ENCODE data around the gene SDK2. TPM values are rescaled to one million over a fixed set of nuclear protein-coding genes. Genes with fewer than 3 reads are reported as not detected.
A peak's percentile ranks its signal among the peaks of the same experiment; 100 is the strongest.

Gene SDK2
- total and polyA plus RNA-seq, 2 donors = 0.66 to 0.87 TPM

DNA sequence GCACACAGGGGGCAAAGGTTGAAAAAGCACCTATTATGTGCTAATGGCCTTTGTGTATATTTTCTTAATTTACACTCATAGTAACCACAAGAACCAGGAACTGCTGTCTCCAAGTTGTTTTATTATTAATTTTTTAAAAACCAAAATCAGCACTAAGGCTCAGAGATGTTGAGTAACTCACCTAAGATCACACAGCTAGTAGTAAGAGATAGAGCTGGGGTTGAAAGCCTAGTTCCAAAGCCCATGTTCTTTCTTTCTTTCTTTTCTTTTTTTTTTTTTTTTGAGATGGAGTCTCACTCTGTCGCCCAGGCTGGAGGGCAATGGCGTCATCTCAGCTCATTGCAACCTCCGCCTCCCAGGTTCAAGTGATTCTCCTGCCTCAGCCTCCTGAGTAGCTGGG lies 75.3 kb downstream of the SDK2 start:
- Histone ChIP-seq H3K27me3 (ENCODE audit: control insufficient read depth in 2 of 2, insufficient read depth in 1 of 2, low read length in 1 of 2) (no peaks in the 10 kb centered on the region), H3K4me3 (ENCODE audit: low read length in 2 of 2) (no peak overlapping the region), H3K4me1 (ENCODE audit: control insufficient read depth in 2 of 2, insufficient read depth in 2 of 2, low read length in 2 of 2) (peaks cover 3 to 9% of the 10 kb centered on the region in 2 donors), H3K9me3 (ENCODE audit: control insufficient read depth in 2 of 2, insufficient read depth in 1 of 2, low read length in 1 of 2) (no peaks in the 10 kb centered on the region), H3K36me3 (ENCODE audit: control insufficient read depth in 2 of 2, insufficient read depth in 2 of 2, low read length in 1 of 2) (no peaks in the 10 kb centered on the region), H3K27ac (ENCODE audit: low read depth in 1 of 2, low read length in 1 of 2) (no peak overlapping the region)
- WGBS = 94% methylated on average over 3 of the region's 3 CpGs
- DNase-seq (ENCODE audit: low read depth in 6 of 9, low spot score in 9 of 9) = no peak

DNA sequence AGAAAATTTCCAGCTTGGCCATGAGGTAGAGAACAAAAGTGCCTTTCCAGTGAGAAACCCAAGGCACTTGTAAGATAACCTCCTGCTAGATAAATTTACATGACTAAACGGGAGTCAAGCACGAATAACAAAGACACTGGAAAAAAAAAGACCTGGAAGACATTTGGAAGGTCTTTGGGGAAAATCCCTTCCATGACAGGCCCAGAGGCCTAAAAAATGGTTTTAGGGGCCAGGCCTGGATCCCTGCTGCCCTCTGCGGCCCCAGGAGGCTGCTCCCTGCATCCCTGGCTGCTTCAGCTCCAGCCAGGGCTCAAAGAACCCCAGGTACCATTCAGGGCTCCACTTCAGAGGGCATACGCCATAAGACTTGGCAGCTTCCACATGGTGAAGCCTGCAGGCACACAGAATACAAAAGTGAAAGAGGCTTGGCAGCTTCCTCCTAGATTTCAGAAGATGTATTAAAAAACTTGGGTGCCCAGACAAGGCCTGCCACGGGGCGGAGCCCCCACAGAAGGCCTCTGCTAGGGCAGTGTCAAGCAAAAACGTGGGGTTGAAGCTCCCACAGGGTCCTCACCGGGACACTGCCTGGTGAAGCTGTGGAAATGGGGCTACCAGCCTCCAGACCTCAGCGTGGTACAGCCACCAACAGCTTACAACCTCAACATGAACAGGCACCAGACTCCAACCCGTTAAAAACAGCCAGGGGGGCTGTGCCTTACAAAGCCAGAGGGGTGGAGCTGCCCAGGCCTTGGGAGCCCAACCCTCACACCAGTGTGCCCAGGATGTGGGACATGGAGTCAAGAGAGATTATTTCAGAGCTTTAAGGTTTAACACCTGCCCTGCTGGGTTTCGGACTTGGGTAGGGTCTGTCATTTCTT lies 77.1 kb downstream of the SDK2 start:
- peak overlapping the region in 1 of 2 donors; percentile 46 for H3K27ac ChIP-seq (ENCODE audit: low read depth in 1 of 2, low read length in 1 of 2)
- no peaks in the 10 kb centered on the region for H3K27me3 ChIP-seq (ENCODE audit: control insufficient read depth in 2 of 2, insufficient read depth in 1 of 2, low read length in 1 of 2)
- peak in 1 of 9 donors; percentile 35 for DNase-seq (ENCODE audit: low read depth in 6 of 9, low spot score in 9 of 9)
- peaks cover 3 to 9% of the 10 kb centered on the region in 2 donors for H3K4me1 ChIP-seq (ENCODE audit: control insufficient read depth in 2 of 2, insufficient read depth in 2 of 2, low read length in 2 of 2)
- H3K36me3 ChIP-seq (ENCODE audit: control insufficient read depth in 2 of 2, insufficient read depth in 2 of 2, low read length in 1 of 2) = no peaks in the 10 kb centered on the region
- WGBS = 48% methylated on average over 11 of the region's 11 CpGs
- H3K9me3 ChIP-seq (ENCODE audit: control insufficient read depth in 2 of 2, insufficient read depth in 1 of 2, low read length in 1 of 2) = no peaks in the 10 kb centered on the region
- H3K4me3 ChIP-seq (ENCODE audit: low read length in 2 of 2) = no peak overlapping the region

- H3K9me3 ChIP-seq (ENCODE audit: control insufficient read depth in 2 of 2, insufficient read depth in 1 of 2, low read length in 1 of 2) = no peaks in the 10 kb centered on the region
- H3K4me1 ChIP-seq (ENCODE audit: control insufficient read depth in 2 of 2, insufficient read depth in 2 of 2, low read length in 2 of 2) = peaks cover 3 to 9% of the 10 kb centered on the region in 2 donors
- H3K27me3 ChIP-seq (ENCODE audit: control insufficient read depth in 2 of 2, insufficient read depth in 1 of 2, low read length in 1 of 2) = no peaks in the 10 kb centered on the region
- H3K4me3 ChIP-seq (ENCODE audit: low read length in 2 of 2) = no peak overlapping the region
- 96% methylated on average over 2 of the region's 2 CpGs for WGBS
- no peak for DNase-seq (ENCODE audit: low read depth in 6 of 9, low spot score in 9 of 9)
- H3K36me3 ChIP-seq (ENCODE audit: control insufficient read depth in 2 of 2, insufficient read depth in 2 of 2, low read length in 1 of 2) = no peaks in the 10 kb centered on the region
- H3K27ac ChIP-seq (ENCODE audit: low read depth in 1 of 2, low read length in 1 of 2) = no peak overlapping the region
Measured at GRCh38 chr17:73564843-73565242, 79.4 kb downstream of the SDK2 start.

DNA sequence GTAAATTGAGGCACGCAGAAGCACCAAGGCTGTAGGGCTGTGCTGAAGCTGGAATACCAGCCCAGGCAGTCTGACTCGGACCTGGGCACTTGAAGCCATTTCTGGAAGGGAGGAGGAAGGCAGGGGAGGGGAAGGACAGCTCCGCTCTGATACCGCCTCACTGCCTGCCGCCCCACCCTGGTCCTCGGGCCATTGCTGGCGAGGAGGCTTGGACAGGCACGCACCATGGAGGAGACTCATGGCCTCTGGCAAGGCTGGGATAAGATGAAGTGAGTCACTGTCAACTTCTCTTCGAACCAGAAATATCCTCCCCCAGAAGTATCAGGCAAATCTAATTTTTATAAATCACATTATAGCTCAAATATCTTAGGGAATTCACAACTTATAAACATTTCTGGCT lies 81.3 kb downstream of the SDK2 start:
- no peak for DNase-seq (ENCODE audit: low read depth in 6 of 9, low spot score in 9 of 9)
- H3K27me3 ChIP-seq (ENCODE audit: control insufficient read depth in 2 of 2, insufficient read depth in 1 of 2, low read length in 1 of 2) = no peaks in the 10 kb centered on the region
- no peaks in the 10 kb centered on the region for H3K36me3 ChIP-seq (ENCODE audit: control insufficient read depth in 2 of 2, insufficient read depth in 2 of 2, low read length in 1 of 2)
- H3K9me3 ChIP-seq (ENCODE audit: control insufficient read depth in 2 of 2, insufficient read depth in 1 of 2, low read length in 1 of 2) = no peaks in the 10 kb centered on the region
- H3K4me1 ChIP-seq (ENCODE audit: control insufficient read depth in 2 of 2, insufficient read depth in 2 of 2, low read length in 2 of 2) = peaks cover 3 to 9% of the 10 kb centered on the region in 2 donors
- H3K4me3 ChIP-seq (ENCODE audit: low read length in 2 of 2) = no peak overlapping the region
- H3K27ac ChIP-seq (ENCODE audit: low read depth in 1 of 2, low read length in 1 of 2) = no peak overlapping the region
- WGBS = 96% methylated on average over 9 of the region's 9 CpGs

DNA sequence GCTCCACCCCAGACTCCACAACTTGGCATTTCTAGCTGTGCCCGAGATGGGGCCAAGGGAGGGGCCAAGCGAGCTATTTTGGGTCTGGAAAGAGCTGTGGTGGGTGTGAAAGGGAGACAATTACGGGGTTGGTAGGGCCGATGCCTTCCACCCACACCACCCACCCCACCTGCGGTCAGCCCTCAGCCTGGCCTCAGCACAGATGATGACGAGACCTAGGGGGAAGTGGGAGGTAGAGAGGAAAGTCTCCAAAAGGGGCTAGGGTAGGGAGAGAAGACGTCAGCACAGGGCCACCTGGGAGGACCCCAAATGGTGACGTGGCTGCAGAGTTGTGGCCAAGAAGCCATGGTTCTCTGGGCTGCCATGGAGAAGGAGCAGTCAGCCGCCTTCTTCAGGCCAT lies 83.1 kb downstream of the SDK2 start:
- Histone ChIP-seq H3K27me3 (ENCODE audit: control insufficient read depth in 2 of 2, insufficient read depth in 1 of 2, low read length in 1 of 2) (no peaks in the 10 kb centered on the region), H3K36me3 (ENCODE audit: control insufficient read depth in 2 of 2, insufficient read depth in 2 of 2, low read length in 1 of 2) (no peaks in the 10 kb centered on the region), H3K27ac (ENCODE audit: low read depth in 1 of 2, low read length in 1 of 2) (no peak overlapping the region), H3K4me1 (ENCODE audit: control insufficient read depth in 2 of 2, insufficient read depth in 2 of 2, low read length in 2 of 2) (no peaks in the 10 kb centered on the region), H3K9me3 (ENCODE audit: control insufficient read depth in 2 of 2, insufficient read depth in 1 of 2, low read length in 1 of 2) (no peaks in the 10 kb centered on the region), H3K4me3 (ENCODE audit: low read length in 2 of 2) (no peak overlapping the region)
- no peak for DNase-seq (ENCODE audit: low read depth in 6 of 9, low spot score in 9 of 9)
- WGBS = 72% methylated on average over 9 of the region's 9 CpGs

- Histone ChIP-seq H3K27ac (ENCODE audit: low read depth in 1 of 2, low read length in 1 of 2) (no peak overlapping the region), H3K36me3 (ENCODE audit: control insufficient read depth in 2 of 2, insufficient read depth in 2 of 2, low read length in 1 of 2) (no peaks in the 10 kb centered on the region), H3K9me3 (ENCODE audit: control insufficient read depth in 2 of 2, insufficient read depth in 1 of 2, low read length in 1 of 2) (no peaks in the 10 kb centered on the region), H3K4me3 (ENCODE audit: low read length in 2 of 2) (no peak overlapping the region), H3K4me1 (ENCODE audit: control insufficient read depth in 2 of 2, insufficient read depth in 2 of 2, low read length in 2 of 2) (no peaks in the 10 kb centered on the region), H3K27me3 (ENCODE audit: control insufficient read depth in 2 of 2, insufficient read depth in 1 of 2, low read length in 1 of 2) (peaks cover 0 to 2% of the 10 kb centered on the region in 2 donors)
- WGBS = 81% methylated on average over 6 of the region's 6 CpGs
- DNase-seq (ENCODE audit: low read depth in 6 of 9, low spot score in 9 of 9) = no peak
Measured at GRCh38 chr17:73560661-73561060, 83.6 kb downstream of the SDK2 start.

- Histone ChIP-seq H3K9me3 (ENCODE audit: control insufficient read depth in 2 of 2, insufficient read depth in 1 of 2, low read length in 1 of 2) (peaks cover 0 to 4% of the 10 kb centered on the region in 2 donors), H3K27ac (ENCODE audit: low read depth in 1 of 2, low read length in 1 of 2) (no peak overlapping the region), H3K4me3 (ENCODE audit: low read length in 2 of 2) (no peak overlapping the region), H3K27me3 (ENCODE audit: control insufficient read depth in 2 of 2, insufficient read depth in 1 of 2, low read length in 1 of 2) (peaks cover 0 to 7% of the 10 kb centered on the region in 2 donors), H3K36me3 (ENCODE audit: control insufficient read depth in 2 of 2, insufficient read depth in 2 of 2, low read length in 1 of 2) (no peaks in the 10 kb centered on the region), H3K4me1 (ENCODE audit: control insufficient read depth in 2 of 2, insufficient read depth in 2 of 2, low read length in 2 of 2) (no peaks in the 10 kb centered on the region)
- DNase-seq (ENCODE audit: low read depth in 6 of 9, low spot score in 9 of 9) = no peak
- WGBS = 93% methylated on average over 6 of the region's 6 CpGs
Measured at GRCh38 chr17:73559532-73559931, 84.7 kb downstream of the SDK2 start.

GRCh38 chr17:73555199-73555960 lies 88.9 kb downstream of the SDK2 start:
- no peak overlapping the region for H3K4me3 ChIP-seq (ENCODE audit: low read length in 2 of 2)
- 74% methylated on average over 13 of the region's 13 CpGs for whole genome bisulfite sequencing
- H3K4me1 ChIP-seq (ENCODE audit: control insufficient read depth in 2 of 2, insufficient read depth in 2 of 2, low read length in 2 of 2) = no peaks in the 10 kb centered on the region
- DNase-seq (ENCODE audit: low read depth in 6 of 9, low spot score in 9 of 9) = no peak
- peaks cover 0 to 4% of the 10 kb centered on the region in 2 donors for H3K9me3 ChIP-seq (ENCODE audit: control insufficient read depth in 2 of 2, insufficient read depth in 1 of 2, low read length in 1 of 2)
- H3K27ac ChIP-seq (ENCODE audit: low read depth in 1 of 2, low read length in 1 of 2) = no peak overlapping the region
- peaks cover 0 to 7% of the 10 kb centered on the region in 2 donors for H3K27me3 ChIP-seq (ENCODE audit: control insufficient read depth in 2 of 2, insufficient read depth in 1 of 2, low read length in 1 of 2)
- H3K36me3 ChIP-seq (ENCODE audit: control insufficient read depth in 2 of 2, insufficient read depth in 2 of 2, low read length in 1 of 2) = no peaks in the 10 kb centered on the region

- DNase-seq (ENCODE audit: low read depth in 6 of 9, low spot score in 9 of 9) = no peak
- no peak overlapping the region for H3K27ac ChIP-seq (ENCODE audit: low read depth in 1 of 2, low read length in 1 of 2)
- no peak overlapping the region for H3K4me3 ChIP-seq (ENCODE audit: low read length in 2 of 2)
- H3K9me3 ChIP-seq (ENCODE audit: control insufficient read depth in 2 of 2, insufficient read depth in 1 of 2, low read length in 1 of 2) = peaks cover 0 to 4% of the 10 kb centered on the region in 2 donors
- no peaks in the 10 kb centered on the region for H3K36me3 ChIP-seq (ENCODE audit: control insufficient read depth in 2 of 2, insufficient read depth in 2 of 2, low read length in 1 of 2)
- H3K27me3 ChIP-seq (ENCODE audit: control insufficient read depth in 2 of 2, insufficient read depth in 1 of 2, low read length in 1 of 2) = peaks cover 0 to 7% of the 10 kb centered on the region in 2 donors
- no peaks in the 10 kb centered on the region for H3K4me1 ChIP-seq (ENCODE audit: control insufficient read depth in 2 of 2, insufficient read depth in 2 of 2, low read length in 2 of 2)
Measured at GRCh38 chr17:73554498-73554897, 89.7 kb downstream of the SDK2 start.
